CD4-positive, alpha-beta T cell treated with Interleukin-17A for 4 hours (primary cell): ENCODE results near the gene GNB1.

Experiments used
- DNase-seq: peaks from one replicate; pipeline ENCODE4 v3.0.0-alpha.2; 2020; ENCODE audit warnings: mixed read lengths

GNB1 gene

DNA sequence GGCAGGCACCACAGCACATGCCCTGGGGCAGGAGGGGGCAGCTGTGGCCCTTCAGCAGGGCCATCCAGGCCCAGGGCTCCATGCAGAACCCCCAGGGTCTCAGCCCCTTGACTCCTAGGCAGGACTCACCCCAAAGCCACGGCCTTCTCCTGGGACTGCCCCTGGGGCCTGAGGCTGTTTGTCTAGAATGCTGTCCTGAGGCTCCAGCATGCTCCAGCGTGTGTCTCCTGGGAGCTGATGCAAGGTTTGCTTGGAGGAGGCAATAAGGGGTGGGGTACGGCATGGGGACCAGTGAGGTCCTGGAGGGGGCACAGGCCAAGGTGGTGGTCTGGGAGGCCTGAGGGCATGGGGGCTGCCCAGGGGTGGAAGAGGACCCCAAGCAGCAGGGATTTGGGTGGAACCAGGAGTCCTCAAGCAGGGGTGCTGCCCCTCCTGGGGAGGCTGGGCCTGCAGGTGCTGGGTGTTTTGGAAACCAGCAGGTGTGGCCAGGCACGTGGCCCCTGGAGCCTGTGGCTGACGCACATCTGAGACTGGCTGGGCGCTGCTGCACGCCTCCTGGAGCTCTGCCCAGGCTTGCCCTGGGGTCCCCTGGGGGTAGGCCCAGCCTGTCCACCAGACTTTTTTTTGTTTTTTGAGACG is 16.3 kb upstream of the GNB1 start:
- no peak for DNase-seq

DNA sequence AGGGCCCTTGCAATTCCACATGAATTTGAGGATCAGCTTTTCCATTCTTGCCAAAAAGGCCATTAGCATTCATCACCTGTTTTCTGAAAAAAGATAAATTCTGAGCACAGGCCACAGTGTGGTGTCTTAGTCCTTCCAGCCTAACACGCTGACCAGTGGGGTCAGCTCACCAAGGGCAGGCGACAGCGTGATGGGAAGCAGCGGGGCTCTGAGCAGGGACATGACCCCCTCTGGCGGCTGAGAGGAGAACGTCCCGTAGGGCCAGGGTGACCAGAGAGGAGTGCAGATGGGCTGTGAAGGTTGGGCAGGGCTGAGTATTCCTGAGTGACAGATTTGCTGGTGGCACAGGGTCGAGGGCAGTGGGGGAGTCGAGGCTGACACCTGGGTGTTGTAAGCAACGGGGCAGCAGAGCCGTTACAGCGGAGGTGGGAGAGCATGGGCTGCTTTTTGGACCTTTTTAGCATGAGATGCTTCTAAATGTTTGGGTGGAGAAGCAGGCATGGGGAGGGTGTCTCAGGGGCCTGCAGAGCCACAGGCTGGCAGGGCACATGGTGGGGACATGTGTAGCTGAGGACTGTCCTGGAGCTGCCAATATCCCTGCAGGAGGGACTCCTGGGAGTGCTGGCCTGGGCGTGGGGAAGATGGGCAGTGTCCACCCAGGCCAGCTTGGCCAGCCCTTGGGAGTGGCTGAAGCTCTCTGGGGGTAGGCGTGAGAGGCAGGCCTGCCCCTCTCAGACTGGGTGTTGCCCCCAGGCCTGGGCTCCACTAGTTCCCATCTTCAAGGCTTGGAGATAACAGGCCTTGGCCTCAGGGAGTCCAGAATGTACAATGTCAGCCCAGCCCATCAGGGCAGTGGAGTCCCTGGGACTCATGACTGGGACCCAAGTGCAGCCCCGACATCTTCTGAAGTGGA is 15.6 kb upstream of the GNB1 start:
- DNase-seq, result peak; percentile 78

DNA sequence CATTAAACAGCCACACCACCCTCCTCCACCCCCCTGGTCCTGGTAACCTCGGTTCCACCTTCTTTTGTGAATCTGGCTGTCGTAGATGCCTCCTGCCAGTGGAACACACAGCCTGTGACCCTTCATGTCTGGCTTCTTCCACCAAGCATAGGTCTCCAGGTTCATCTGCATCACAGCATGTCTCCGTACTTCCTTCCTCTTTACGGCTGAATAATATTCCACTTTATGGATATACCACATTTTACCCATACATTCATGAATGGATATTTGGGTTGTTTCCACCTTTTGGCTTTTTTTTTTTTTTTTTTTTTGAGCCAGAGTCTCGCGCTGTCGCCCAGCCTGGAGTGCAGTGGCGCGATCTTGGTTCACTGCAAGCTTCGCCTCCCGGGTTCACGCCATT is 12.3 kb upstream of the GNB1 start:
- no peak for DNase-seq

DNA sequence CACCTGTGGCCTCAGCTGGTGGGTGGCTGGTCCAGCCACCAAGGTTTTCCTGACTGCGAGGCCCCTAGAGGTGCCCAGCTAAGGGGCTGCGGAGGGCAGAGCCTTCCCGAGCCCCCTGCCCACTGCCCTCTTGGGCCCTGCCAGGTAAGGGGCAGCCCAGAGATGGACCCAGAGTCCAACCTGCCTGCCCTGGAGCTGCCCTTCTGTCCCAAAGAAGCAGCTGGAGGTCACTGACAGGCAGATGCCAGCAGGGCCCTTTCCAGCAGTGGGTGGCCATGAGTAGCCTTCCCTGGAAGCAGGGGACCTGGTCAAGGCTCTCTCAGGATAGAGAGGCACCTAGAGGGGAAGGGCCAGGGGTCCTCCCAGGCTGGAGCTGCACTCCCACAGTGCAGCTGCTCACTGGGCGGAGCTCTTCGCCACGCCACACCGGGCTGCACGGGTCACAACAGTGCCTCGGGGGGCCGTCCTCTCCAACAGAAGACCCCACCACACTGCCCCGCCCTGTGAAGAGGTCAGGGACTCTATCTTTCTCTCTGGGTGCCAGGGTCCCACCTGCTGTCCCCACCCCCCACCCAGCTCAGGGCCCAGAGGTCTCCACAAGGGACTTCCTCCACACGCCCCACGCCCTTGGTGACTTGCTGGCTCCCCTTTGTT is 10.9 kb upstream of the GNB1 start:
- DNase-seq, result no peak

DNA sequence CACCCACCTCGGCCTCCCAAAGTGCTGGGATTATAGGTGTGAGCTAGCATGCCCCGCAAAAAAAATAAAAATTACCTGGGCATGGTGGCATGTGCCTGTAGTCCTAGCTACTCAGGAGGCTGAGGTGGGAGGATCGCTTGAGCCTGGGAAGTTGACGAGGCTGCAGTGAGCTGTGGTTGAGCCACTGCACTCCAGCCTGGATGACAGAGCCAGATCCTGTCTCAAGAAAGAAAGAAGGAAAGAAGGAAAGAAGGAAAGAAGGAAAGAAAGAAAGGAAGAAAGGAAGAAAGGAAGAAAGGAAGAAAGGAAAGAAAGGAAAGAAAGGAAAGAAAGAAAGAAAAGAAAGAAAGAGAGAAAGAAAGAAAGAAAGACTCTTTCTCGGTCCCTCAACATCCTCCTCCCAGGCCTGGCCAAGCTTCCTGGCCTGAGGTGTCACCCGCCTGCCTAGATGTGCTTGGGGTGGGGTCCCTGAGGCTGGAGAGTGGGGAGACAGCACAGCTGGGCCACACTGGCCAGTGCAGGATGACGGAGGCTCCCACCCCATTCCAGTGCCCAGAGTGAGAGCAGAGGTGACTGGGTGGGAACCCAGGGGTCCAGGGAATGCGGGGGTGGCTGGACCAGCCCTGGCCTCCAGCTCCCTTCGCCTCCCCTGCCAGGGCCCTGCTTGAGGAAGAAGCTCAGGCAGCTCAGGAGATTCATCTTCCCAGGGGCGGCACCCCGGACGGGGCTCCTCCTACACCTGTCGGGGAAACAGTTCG is 10.2 kb upstream of the GNB1 start:
- DNase-seq, result no peak

DNA sequence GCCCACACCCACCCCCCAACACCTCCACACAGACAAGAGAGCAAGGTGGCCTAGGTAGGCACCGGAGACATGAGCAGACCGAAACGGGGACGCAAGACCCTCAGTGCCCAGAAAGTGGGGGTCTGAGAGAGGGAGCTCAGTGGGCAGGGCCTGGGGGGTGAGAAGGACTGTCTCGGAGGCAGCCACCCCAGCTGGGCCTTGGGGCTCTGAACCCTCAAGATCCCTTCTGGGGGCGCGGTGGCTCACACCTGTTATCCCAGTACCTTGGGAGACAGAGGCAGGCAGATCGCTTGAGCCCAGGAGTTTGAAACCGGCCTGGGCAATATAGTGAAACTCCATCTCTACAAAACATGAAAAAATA is 9.1 kb upstream of the GNB1 start:
- DNase-seq, result no peak

DNA sequence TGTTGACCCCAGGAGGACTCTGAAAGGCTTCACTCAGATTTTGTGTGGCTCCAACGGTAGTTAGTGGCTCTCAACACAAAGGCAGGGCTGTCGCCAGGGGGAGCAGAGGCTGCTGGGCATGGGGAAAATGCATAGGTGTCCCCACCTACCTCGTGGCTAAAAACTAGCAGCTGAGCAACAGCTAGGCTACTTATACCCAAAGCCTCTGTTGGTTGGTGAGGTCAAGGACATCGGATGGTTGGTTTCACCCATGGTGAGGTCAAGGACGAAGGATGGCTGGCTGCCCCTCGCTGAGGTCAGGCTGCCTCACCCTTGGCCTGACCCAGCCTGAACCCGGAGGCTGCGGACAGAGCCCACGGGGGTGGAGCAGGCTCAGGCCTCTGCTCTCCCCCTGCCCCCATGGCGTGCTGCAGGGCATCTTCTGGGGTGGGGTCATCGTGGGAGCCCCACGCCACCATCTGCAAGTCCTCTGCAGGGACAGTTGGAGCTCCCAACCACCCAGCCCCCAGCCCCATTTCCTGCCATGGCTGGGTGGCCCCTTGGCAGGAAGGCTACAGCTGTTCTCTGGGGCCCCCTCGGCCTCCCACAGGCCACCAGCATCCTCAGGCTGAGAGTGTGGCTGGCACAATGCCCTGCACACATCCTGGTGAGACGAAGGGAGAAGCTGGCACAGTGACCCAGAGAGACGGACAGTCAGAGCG is 8.5 kb upstream of the GNB1 start:
- DNase-seq, result peak; percentile 52

DNA sequence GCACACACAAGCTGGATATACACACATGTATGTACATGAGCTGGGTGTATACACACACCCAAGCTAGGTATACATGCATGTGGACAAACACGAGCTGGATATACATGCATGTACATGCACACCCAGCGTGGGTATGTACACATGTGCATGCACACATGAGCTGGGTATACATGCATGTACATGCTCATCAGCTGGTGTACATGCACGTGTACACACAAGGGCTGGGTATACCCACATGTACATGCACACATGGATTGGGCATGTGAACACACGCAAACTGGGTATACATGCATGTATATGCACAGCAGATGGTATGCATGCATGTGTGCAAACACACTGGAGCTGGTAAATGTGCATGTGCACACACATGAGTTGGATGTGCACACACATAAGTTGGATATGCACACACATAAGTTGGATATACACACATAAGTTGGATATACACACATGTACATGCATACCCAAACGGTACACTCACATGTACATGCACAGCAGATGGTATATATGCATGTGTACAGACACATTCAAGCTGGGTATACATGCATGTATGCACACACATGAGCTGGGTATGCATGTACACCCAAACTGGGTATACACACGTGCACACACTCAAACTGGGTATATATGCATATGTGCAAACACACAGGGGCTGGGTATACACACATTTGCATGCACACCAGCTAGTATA is 7.5 kb upstream of the GNB1 start:
- DNase-seq, result no peak

DNA sequence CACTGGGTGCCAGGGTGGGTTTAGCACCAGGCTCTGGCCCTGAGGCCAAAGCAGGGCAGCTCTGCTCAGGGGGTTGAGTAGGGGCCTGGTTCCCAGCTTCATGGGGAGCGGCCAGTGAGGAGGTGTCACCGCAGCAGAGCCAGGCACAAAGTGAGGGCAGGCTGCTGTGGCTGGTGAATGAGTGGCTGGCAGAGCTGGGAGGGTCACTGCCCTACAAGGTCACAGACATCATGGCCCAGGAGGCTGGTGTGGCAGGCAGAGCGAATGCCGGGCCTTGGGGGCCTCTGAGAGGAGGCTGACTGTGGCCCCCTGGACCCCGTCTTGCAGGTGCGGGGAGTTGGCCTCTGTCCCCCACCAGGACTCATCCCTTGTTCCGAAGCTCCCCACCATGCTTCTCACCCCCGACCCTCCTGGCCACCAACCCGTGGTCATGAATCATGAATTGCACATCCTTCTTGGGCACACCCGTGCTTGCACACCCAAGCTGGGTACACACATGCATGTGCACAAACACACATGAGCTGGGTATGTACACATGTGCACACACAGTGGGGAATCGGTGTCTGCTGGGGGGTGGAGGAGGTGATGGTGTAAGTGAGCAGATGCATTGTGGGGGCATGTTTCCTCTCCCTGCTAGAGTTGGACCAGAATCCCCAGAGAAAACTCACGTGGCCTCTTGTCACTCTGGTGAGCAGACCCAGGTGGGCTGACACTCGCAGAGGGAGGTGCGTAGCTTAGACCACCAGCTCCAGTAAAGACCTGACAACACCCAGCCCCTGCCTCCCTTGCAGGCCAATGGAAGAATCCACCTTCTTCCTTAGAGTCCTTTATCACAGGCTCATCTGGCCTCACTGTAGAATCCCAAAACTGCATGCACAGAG is 4.8 kb upstream of the GNB1 start:
- DNase-seq, result no peak

DNA sequence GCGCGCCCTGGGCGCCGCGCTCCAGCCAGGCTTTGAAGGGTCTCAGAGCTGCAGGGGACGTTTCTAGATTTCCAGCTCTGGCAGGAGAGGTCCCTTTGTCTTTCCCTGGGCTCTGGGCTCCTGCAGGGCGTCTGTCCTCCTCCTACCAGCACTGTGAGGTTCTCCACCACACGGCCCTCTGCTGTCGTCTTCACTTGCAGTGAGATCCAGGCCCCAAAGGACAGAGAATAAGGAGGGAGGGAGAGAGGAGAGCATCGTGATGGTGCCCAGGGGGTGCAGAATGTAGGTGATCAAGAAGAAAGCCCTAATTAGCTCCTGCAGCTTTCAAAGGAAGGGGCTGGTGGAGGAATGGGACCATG is 4.2 kb upstream of the GNB1 start:
- no peak for DNase-seq

DNA sequence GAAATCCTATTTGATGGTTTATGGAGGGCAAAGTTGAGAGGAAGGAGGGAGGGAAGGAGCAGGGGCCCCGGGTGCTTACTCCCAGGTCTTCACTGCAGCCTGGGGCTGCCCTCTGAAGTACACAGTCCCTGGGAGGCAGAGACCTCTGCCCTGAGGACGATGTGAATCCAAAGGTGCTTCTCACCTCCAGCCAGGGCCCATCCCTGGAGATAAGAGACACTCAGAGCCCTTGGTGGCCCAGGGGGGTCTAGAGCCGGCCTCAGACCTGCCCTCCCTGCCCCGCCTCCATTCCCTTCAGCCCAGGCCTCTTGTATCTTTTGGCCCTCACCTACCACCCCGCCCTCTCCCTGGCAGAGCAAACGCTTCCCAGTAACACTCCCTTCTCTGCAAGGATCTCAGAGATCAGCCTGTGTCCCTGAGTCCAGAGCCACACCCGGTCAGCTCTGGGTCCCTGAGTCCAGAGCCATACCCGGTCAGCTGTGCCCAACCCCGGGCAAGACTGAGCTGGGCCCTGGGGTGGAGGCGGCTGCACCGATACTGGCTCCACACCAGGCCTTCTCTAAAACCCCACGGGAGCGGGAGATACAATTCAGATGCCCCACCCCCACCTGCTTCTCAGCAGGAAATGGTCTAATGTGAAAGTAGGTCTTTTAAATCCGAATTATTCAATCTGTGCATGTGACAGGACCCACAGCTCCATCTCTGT is 3.6 kb upstream of the GNB1 start:
- DNase-seq, result peak; percentile 40

DNA sequence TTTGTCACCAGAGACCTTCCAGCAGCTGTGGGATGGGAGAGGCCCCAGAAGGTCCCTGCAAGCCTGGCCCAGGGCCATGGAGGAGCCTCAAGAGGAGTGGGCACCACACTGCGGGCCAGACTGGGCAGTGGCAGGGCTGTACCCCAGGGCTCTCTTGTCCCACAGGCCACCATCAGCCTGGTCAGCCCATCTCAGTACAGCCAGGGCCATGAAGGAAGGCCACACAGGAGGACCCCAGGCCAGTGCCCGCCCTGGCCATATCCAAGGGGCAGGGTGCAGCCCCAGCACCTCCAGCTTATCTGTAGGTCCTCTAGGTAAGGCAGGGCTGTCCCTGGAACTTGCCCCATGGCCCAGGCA is 3.1 kb upstream of the GNB1 start:
- no peak for DNase-seq

DNA sequence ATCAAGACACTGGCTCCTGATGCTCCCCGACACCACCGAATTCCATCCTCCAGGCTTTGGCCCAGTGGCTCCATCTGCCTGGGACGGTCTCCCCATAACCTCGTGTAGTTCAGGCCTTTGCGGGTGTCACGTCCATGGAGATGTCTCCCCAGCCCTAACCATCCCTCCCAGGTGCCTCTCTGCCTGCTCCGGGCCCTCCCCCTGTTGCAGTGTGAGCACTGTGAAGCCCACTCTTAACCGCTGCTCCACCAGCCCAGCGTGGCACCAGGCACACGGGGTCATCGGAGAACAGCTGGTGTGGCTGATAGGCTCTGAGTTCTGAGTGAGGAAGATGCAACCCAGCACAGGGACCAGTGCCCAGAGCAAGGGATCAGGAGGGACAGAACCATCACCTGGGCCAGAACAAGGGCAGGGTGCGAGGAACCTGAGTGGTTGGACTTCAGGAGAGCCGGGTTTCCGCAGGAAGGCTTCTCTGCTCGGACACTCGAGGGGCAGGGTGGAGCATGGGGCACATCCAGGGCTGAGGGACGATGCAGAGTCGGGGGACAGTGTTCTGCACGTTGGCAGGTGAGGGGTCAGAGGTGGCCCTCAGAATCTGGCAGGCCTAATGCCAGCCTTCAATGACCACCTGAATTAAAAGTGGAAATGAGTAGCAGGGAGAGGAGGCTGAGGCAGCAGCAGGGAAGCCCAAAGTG is 2.6 kb upstream of the GNB1 start:
- DNase-seq, result no peak

DNA sequence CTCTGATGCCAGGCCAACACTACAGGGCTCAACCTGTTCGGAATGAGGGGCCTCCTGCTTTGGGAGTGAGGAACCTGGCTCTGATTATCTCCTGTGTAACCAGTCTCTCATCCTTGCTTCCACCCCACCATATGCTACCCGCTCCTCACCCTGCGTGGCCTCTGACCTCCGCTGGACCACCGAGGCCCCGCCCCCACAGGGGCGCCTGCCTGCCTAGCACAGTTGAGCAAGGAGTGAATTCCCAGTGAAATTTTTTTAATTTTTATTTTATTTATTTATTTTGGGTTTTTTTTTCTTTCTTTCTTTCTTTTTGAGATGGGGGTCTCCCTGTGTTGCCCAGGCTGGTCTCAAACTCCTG is 1.9 kb upstream of the GNB1 start:
- DNase-seq, result no peak

DNA sequence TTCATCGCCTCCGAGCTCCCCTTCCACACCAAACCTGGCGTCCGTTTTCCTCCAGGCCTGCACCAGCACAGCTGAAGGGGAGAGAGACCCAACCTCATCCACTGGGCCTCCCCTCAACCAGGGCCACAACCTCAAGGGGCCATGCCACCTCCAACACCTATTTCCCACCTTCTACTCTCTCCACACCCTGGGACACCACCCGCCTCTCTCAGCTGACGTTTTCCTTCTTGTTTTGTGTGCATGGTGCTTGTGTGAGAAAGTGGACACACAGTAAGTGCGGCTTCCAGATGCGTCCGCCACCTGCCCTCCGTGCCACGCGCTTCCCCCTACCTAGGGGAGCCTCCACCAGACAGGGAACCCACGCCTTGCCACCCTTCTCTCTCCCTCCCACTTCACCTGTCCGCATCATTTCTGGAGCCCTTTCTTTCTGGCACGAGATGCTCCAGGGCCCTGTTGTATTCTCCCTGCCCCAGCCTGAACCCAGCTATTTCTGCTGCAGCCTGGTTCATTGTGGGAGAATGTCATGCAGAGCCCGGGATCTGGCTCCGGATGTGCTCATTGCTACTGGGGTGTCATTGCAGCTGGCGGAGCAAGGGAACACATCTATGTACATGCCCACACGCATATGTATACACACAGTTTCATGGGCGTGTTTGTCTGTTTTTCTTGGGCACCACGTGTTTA is 1.3 kb upstream of the GNB1 start:
- peak; percentile 19 for DNase-seq

DNA sequence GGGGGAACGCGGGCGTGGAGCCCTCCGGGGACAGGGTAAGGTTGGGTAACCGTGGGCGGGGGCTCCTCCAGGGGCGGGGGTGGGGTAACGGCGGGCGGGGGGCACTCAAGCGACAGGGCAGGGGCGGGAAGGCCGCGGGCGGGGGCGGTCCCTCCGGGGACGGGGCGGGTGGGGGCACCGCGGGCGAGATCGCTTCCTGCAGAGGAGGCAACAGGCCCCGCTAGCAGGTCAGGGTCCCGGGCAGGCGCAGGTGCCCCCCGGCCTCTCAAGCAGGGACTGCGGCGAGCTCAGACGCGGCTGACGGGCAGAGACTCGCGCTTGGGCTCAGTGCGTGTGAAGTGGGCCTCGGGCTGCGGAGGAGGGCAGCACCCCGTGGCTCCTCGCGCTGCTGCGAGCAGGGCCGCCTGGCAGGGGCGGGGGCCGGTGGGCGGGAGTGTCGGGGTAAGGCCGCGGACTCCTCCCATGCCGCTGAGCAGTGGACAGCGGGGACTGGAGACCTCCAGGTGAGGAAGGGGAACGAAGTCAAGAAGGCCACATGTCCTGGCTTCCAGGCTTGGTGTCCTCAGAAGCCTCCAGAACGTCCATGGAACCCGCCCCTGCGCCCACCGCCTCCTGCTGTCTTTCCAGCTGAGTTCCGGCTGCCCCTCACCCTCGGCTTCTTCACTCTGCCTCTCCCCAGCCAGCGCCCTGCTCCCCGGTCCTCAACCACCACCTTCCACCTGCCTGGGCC is 627 bp upstream of the GNB1 start:
- peak; percentile 89 for DNase-seq

DNA sequence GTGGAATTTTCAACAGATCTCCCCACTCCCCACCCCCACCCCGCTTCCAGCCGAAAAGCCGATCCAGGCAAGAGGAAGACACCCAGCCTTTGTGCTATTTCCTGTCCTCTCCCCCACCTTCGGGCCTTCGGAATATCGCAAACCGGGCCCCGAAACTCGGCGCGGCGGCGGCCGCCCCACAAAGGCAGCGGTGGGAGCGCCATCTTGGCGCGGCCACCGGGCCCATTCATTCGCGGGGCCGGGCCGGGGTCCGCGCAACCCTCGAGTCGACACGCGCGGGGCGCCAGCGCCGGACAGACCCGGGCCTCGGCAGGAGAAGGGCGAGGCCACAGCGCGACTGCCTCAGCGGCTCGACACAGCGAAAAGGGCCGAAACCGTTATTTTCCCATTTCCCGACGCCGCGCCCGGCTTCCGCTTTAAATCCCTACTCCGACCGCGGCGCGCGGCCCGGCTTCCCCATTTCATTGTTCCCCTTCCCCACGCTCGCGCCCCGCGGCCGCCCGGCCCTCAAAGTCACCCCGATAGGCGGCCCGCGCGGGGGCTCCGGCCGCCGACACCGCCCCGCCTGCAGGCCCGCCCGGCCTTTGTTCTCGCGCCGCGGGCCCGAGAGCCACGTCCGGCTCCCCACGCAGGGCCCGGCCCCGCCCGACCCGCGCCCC is 911 bp downstream of the GNB1 start:
- peak; percentile 47 for DNase-seq
